Right cardiac atrium (tissue), 5 donors: ENCODE measurements around the gene RIPPLY1. TPM values are rescaled to one million over a fixed set of nuclear protein-coding genes. Genes with fewer than 3 reads are reported as not detected.

Source experiments
- polyA plus RNA-seq: library from polyadenylated mRNA; stranded (reverse); fragments of 200-250 nt; gene quantifications from one replicate; pipeline ENCODE4 v1.2.3, GENCODE V29; 2013
- total RNA-seq, 4 donors: library from RNA; stranded (reverse); fragmentation: NEBNext Ultra II Directional; extraction: Animal tissue kit (Norgen Biotek cat#: 25700); gene quantifications; one replicate each; pipeline ENCODE4 v1.2.1, GENCODE V29; 2021
- donor health status: healthy with polysubstance abuse.
- donor health status: DM: no; HTN: yes; CAD: no.
- donor health status: DM: no; HTN: no; CAD: no.
- donor health status: DM: no; HTN: yes; CAD: no; lungs with severe emphysema.
- donor health status: DM: yes; HTN: yes; CAD: no.

The RIPPLY1 gene
- total and polyA plus RNA-seq, 5 donors, result not detected

Other genes starting within 250 kb of the RIPPLY1 start
- gene RNF128, start 176.6 kb downstream of the RIPPLY1 start, total RNA-seq, result 1 to 10 TPM in 3 of 4 donors, under 1 TPM in 1; 0.25 to 2.1 (median 1.2) TPM
- 0.66 TPM for gene RNF128, start 176.6 kb downstream of the RIPPLY1 start, polyA plus RNA-seq
- gene TBC1D8B, start 100.7 kb downstream of the RIPPLY1 start, total RNA-seq, result 1 to 10 TPM; 4.1 to 6.8 (median 6.0) TPM
- 1.9 TPM for gene TBC1D8B, start 100.7 kb downstream of the RIPPLY1 start, polyA plus RNA-seq
- gene CLDN2, start 17.1 kb upstream of the RIPPLY1 start, total RNA-seq, result not detected
- 0.05 TPM for gene CLDN2, start 17.1 kb upstream of the RIPPLY1 start, polyA plus RNA-seq
- 1 to 10 TPM; 3.7 to 6.6 (median 4.3) TPM for gene MORC4, start 96.9 kb upstream of the RIPPLY1 start, total RNA-seq
- gene MORC4, start 96.9 kb upstream of the RIPPLY1 start, polyA plus RNA-seq, result 2.1 TPM
- gene RBM41, start 215.5 kb upstream of the RIPPLY1 start, total RNA-seq, result 10 to 100 TPM; 10.7 to 15.7 (median 14.3) TPM
- gene RBM41, start 215.5 kb upstream of the RIPPLY1 start, polyA plus RNA-seq, result 4.9 TPM